Measurements from ENCODE around the gene CENPS.
A peak's percentile ranks its signal among the peaks of the same experiment; 100 is the strongest.
"Not testable (repeated sequence)": the region's sequence is repeated elsewhere in the genome, so short reads cannot be mapped to it uniquely, and the experiment has no call there.

CENPS gene

GRCh38 chr1:10419351-10419750 is 10.9 kb upstream of the CENPS start:
- no peak overlapping the region for H3K4me3 ChIP-seq (ENCODE audit: low read depth, low read length)
- no peaks in the 10 kb centered on the region for H3K27me3 ChIP-seq (ENCODE audit: control insufficient read depth, insufficient read depth, low read length)
- H3K9me3 ChIP-seq (ENCODE audit: control insufficient read depth, insufficient read depth, low read length), result no peaks in the 10 kb centered on the region
- H3K4me1 ChIP-seq (ENCODE audit: control insufficient read depth, insufficient read depth, low read length), result peaks cover 3% of the 10 kb centered on the region; the same call in 1 of the 2 replicates
- H3K9ac ChIP-seq (ENCODE audit: low read depth, low read length), result no peak overlapping the region
- no peak overlapping the region for H3K27ac ChIP-seq (ENCODE audit: low read depth, low read length)
- H3K36me3 ChIP-seq (ENCODE audit: control insufficient read depth, insufficient read depth, low read length), result peaks cover 70% of the 10 kb centered on the region

GRCh38 chr1:10421637-10422036 is 8.6 kb upstream of the CENPS start:
- Histone ChIP-seq H3K36me3 (ENCODE audit: control insufficient read depth, insufficient read depth, low read length) (peaks cover 47% of the 10 kb centered on the region), H3K9me3 (ENCODE audit: control insufficient read depth, insufficient read depth, low read length) (no peaks in the 10 kb centered on the region), H3K4me3 (ENCODE audit: low read depth, low read length) (no peak overlapping the region), H3K27me3 (ENCODE audit: control insufficient read depth, insufficient read depth, low read length) (no peaks in the 10 kb centered on the region), H3K4me1 (ENCODE audit: control insufficient read depth, insufficient read depth, low read length) (no peaks in the 10 kb centered on the region), H3K9ac (ENCODE audit: low read depth, low read length) (no peak overlapping the region), H3K27ac (ENCODE audit: low read depth, low read length) (no peak overlapping the region)

GRCh38 chr1:10424034-10424433 is 6.2 kb upstream of the CENPS start:
- no peak overlapping the region for H3K9ac ChIP-seq (ENCODE audit: low read depth, low read length)

DNA sequence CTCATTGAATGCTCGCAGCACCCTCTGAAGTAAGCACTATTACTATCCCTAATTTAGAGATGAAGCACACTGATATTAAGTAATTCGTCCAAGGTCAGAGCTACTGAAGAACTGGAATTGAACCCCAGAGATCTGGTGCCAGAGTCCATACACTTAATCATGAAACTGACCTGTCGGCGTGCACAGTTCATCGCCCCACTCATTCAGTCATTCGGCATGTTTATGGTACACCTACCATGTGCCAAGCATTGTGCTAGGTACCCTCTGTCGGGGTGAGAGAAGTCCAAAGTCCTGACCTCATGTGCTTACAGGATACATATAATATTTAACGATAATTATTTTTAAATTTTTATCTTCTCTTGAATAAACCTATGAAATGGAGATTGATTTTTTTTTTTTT is 5.6 kb upstream of the CENPS start:
- Histone ChIP-seq H3K9me3 (ENCODE audit: control insufficient read depth, insufficient read depth, low read length) (no peaks in the 10 kb centered on the region), H3K36me3 (ENCODE audit: control insufficient read depth, insufficient read depth, low read length) (peaks cover 17% of the 10 kb centered on the region), H3K4me1 (ENCODE audit: control insufficient read depth, insufficient read depth, low read length) (no peaks in the 10 kb centered on the region), H3K27me3 (ENCODE audit: control insufficient read depth, insufficient read depth, low read length) (no peaks in the 10 kb centered on the region), H3K27ac (ENCODE audit: low read depth, low read length) (no peak overlapping the region), H3K9ac (ENCODE audit: low read depth, low read length) (no peak overlapping the region), H3K4me3 (ENCODE audit: low read depth, low read length) (no peak overlapping the region)

More at GRCh38 chr1:10424034-10424433, 6.2 kb upstream of the CENPS start:
- Histone ChIP-seq H3K4me1 (ENCODE audit: control insufficient read depth, insufficient read depth, low read length) (no peaks in the 10 kb centered on the region), H3K4me3 (ENCODE audit: low read depth, low read length) (no peak overlapping the region), H3K36me3 (ENCODE audit: control insufficient read depth, insufficient read depth, low read length) (peaks cover 23% of the 10 kb centered on the region), H3K27me3 (ENCODE audit: control insufficient read depth, insufficient read depth, low read length) (no peaks in the 10 kb centered on the region), H3K9me3 (ENCODE audit: control insufficient read depth, insufficient read depth, low read length) (no peaks in the 10 kb centered on the region), H3K27ac (ENCODE audit: low read depth, low read length) (no peak overlapping the region)

DNA sequence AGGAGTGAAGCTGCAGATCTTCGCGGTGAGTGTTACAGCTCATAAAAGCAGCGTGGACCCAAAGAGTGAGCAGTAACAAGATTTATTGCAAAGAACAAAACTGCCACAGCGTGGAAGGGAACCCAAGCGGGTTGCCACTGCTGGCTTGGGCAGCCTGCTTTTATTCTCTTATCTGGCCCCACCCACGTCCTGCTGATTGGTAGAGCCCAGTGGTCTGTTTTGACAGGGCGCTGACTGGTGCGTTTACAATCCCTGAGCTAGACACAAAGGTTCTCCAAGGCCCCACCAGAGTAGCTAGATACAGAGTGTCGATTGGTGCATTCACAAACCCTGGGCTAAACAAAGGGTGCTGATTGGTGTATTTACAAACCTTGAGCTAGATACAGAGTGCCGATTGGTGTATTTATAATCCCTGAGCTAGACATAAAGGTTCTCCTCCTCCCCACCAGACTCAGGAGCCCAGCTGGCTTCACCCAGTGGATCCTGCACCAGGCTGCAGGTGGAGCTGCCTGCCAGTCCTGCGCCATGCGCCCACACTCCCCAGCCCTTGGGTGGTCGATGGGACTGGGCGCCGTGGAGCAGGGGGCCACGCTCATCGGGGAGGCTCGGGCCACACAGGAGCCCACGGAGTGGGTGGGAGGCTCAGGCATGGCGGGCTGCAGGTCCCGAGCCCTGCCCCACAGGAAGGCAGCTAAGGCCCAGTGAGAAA is 4.3 kb upstream of the CENPS start:
- not testable (repeated sequence) for H3K9ac ChIP-seq (ENCODE audit: low read depth, low read length); H3K36me3 ChIP-seq (ENCODE audit: control insufficient read depth, insufficient read depth, low read length); H3K27me3 ChIP-seq (ENCODE audit: control insufficient read depth, insufficient read depth, low read length); H3K4me3 ChIP-seq (ENCODE audit: low read depth, low read length); H3K4me1 ChIP-seq (ENCODE audit: control insufficient read depth, insufficient read depth, low read length); H3K9me3 ChIP-seq (ENCODE audit: control insufficient read depth, insufficient read depth, low read length)
- peak overlapping the region; percentile 55 for H3K27ac ChIP-seq (ENCODE audit: low read depth, low read length)

DNA sequence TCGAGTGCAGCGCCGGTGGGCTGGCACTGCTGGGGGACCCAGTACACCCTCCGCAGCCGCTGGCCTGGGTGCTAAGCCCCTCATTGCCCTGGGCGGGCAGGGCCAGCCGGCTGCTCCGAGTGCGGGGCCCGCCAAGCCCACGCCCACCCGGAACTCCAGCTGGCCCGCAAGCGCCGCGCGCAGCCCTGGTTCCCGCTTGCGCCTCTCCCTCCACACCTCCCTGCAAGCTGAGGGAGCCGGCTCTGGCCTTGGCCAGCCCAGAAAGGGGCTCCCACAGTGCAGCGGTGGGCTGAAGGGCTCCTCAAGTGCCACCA is 3.7 kb upstream of the CENPS start:
- not testable (repeated sequence) for H3K9me3 ChIP-seq (ENCODE audit: control insufficient read depth, insufficient read depth, low read length); H3K4me1 ChIP-seq (ENCODE audit: control insufficient read depth, insufficient read depth, low read length); H3K9ac ChIP-seq (ENCODE audit: low read depth, low read length); H3K4me3 ChIP-seq (ENCODE audit: low read depth, low read length); H3K36me3 ChIP-seq (ENCODE audit: control insufficient read depth, insufficient read depth, low read length); H3K27me3 ChIP-seq (ENCODE audit: control insufficient read depth, insufficient read depth, low read length); H3K27ac ChIP-seq (ENCODE audit: low read depth, low read length)

GRCh38 chr1:10428984-10429383 is 1.2 kb upstream of the CENPS start:
- Histone ChIP-seq H3K4me3 (ENCODE audit: low read depth, low read length) (no peak overlapping the region), H3K9ac (ENCODE audit: low read depth, low read length) (no peak overlapping the region), H3K27me3 (ENCODE audit: control insufficient read depth, insufficient read depth, low read length) (no peaks in the 10 kb centered on the region), H3K9me3 (ENCODE audit: control insufficient read depth, insufficient read depth, low read length) (no peaks in the 10 kb centered on the region), H3K4me1 (ENCODE audit: control insufficient read depth, insufficient read depth, low read length) (no peaks in the 10 kb centered on the region), H3K36me3 (ENCODE audit: control insufficient read depth, insufficient read depth, low read length) (no peaks in the 10 kb centered on the region), H3K27ac (ENCODE audit: low read depth, low read length) (no peak overlapping the region)

DNA sequence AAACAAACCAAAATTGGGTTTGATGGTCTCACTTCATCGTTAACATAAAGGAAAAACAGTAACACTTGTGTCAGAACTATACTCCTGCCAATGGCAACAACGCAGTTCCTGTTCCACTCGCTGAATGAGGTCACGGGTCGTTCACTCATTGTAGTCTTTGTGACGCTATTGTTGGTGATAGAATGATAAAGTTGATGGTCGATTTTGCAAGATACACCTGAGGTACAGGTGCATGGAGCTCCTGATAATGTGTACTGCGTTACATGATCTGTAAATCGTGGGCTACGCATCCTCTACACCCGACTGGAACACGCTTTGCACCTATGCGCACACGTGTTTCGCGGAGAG is 391 bp upstream of the CENPS start:
- Histone ChIP-seq H3K27ac (ENCODE audit: low read depth, low read length) (peak overlapping the region; percentile 98), H3K9ac (ENCODE audit: low read depth, low read length) (peak overlapping the region; percentile 93), H3K27me3 (ENCODE audit: control insufficient read depth, insufficient read depth, low read length) (no peaks in the 10 kb centered on the region), H3K4me3 (ENCODE audit: low read depth, low read length) (peak overlapping the region; percentile 77), H3K4me1 (ENCODE audit: control insufficient read depth, insufficient read depth, low read length) (no peaks in the 10 kb centered on the region), H3K36me3 (ENCODE audit: control insufficient read depth, insufficient read depth, low read length) (no peaks in the 10 kb centered on the region), H3K9me3 (ENCODE audit: control insufficient read depth, insufficient read depth, low read length) (no peaks in the 10 kb centered on the region)

DNA sequence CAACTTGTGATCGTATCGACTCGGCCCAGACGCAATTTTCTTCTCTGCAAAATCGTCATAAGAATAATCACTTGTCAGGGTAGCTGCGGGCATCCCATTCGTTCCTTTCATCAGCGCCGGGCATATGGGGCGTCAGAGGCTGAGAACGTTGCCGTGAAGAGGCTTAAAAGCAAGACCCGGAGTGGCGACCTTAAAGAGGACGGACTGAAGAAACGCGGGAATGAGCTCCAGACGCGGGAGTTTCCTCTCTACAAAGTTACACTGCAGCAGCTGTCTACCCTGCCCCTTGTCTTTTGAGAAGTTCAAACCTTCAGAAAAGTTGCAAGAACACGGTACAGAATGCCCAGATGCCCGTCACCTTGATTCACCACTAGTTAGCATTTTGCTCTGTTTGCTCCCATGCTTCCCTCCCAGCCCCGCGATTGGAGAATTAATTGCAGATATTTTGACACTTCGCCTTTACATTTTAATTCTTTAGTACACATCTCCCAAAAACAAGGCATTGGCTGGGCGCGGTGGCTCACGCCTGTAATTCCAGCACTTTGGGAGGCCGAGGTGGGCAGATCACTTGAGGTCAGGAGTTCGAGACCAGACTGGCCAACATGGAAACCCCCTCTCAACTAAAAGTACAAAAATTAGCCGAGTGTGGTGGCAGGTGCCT is 967 bp downstream of the CENPS start:
- no peaks in the 10 kb centered on the region for H3K4me1 ChIP-seq (ENCODE audit: control insufficient read depth, insufficient read depth, low read length)

GRCh38 chr1:10432910-10433700 is 2.9 kb downstream of the CENPS start:
- Histone ChIP-seq H3K9me3 (ENCODE audit: control insufficient read depth, insufficient read depth, low read length) (no peaks in the 10 kb centered on the region), H3K9ac (ENCODE audit: low read depth, low read length) (no peak overlapping the region), H3K4me1 (ENCODE audit: control insufficient read depth, insufficient read depth, low read length) (no peaks in the 10 kb centered on the region), H3K27ac (ENCODE audit: low read depth, low read length) (no peak overlapping the region), H3K4me3 (ENCODE audit: low read depth, low read length) (no peak overlapping the region), H3K36me3 (ENCODE audit: control insufficient read depth, insufficient read depth, low read length) (no peaks in the 10 kb centered on the region), H3K27me3 (ENCODE audit: control insufficient read depth, insufficient read depth, low read length) (no peaks in the 10 kb centered on the region)

More for the DNA sequence above, 967 bp downstream of the CENPS start:
- H3K27me3 ChIP-seq (ENCODE audit: control insufficient read depth, insufficient read depth, low read length), result no peaks in the 10 kb centered on the region
- no peaks in the 10 kb centered on the region for H3K9me3 ChIP-seq (ENCODE audit: control insufficient read depth, insufficient read depth, low read length)
- H3K27ac ChIP-seq (ENCODE audit: low read depth, low read length), result peak overlapping the region; percentile 98
- H3K36me3 ChIP-seq (ENCODE audit: control insufficient read depth, insufficient read depth, low read length), result no peaks in the 10 kb centered on the region
- peak overlapping the region; percentile 77 for H3K4me3 ChIP-seq (ENCODE audit: low read depth, low read length)
- peak overlapping the region; percentile 58; the same call in 1 of the 2 replicates for H3K9ac ChIP-seq (ENCODE audit: low read depth, low read length)

GRCh38 chr1:10433790-10434189 is 3.6 kb downstream of the CENPS start:
- Histone ChIP-seq H3K36me3 (ENCODE audit: control insufficient read depth, insufficient read depth, low read length) (no peaks in the 10 kb centered on the region), H3K9me3 (ENCODE audit: control insufficient read depth, insufficient read depth, low read length) (no peaks in the 10 kb centered on the region), H3K27ac (ENCODE audit: low read depth, low read length) (no peak overlapping the region), H3K27me3 (ENCODE audit: control insufficient read depth, insufficient read depth, low read length) (no peaks in the 10 kb centered on the region), H3K4me3 (ENCODE audit: low read depth, low read length) (no peak overlapping the region), H3K4me1 (ENCODE audit: control insufficient read depth, insufficient read depth, low read length) (no peaks in the 10 kb centered on the region), H3K9ac (ENCODE audit: low read depth, low read length) (no peak overlapping the region)

All from HUES48 (cell line).